Measurements from ENCODE around the gene SNCB. TPM values are rescaled to one million over a fixed set of nuclear protein-coding genes. Genes with fewer than 3 reads are reported as not detected.

Gene SNCB
- total and polyA plus RNA-seq, 7 experiments from 2014 or later: not detected

DNA sequence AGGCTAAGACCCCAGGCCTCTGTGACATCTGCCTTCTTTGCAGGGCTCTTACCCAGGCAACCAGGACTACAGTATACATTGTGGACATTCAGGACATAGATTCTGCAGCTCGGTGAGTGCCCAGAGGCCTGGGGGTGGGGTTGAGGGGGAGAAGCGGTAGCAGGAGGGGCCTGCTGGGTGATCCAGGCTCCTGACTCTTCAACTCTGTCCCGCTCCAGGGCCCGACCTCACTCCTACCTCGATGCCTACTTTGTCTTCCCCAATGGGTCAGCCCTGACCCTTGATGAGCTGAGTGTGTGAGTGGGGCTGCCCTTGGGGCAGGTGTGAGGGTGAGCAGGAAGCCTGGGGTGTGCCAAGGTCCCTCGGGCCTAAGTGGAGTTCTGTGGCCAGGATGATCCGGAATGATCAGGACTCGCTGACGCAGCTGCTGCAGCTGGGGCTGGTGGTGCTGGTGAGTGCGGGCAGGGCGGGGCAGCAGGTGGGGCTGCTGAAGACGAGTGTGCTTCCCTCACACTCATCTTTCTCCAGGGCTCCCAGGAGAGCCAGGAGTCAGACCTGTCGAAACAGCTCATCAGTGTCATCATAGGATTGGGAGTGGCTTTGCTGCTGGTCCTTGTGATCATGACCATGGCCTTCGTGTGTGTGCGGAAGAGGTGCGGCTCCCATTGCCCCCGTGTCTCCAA lies 40.2 kb downstream of the SNCB start:
- H3K27ac ChIP-seq (ENCODE audit: low read depth, low read length): no peak overlapping the region
- ChIA-PET CTCF (no interaction called here), POLR2A (no interaction called here)
- H3K36me3 ChIP-seq (ENCODE audit: control insufficient read depth in 2 of 3, insufficient read depth in 3 of 3, low read length in 3 of 3): no peaks in the 10 kb centered on the region
- H3K9me3 Mint-ChIP-seq: peaks cover 0 to 17% (median 5%) of the 10 kb centered on the region in 11 donors
- intact Hi-C loops (cut with micrococcal nuclease): no loop called here
- no peak for DNase-seq
- H3K4me3 Mint-ChIP-seq: no peak overlapping the region
- peaks cover 0 to 8% (median 0%) of the 10 kb centered on the region in 3 experiments for H3K9me3 ChIP-seq (ENCODE audit: control insufficient read depth in 2 of 3, low read length in 3 of 3)
- no peaks in the 10 kb centered on the region for H3K4me1 Mint-ChIP-seq
- H3K27ac Mint-ChIP-seq: no peak overlapping the region
- H3K27me3 ChIP-seq (ENCODE audit: control insufficient read depth in 2 of 2, insufficient read depth in 2 of 2, low read length in 2 of 2): no peaks in the 10 kb centered on the region
- H3K27me3 Mint-ChIP-seq: no peaks in the 10 kb centered on the region
- no peaks in the 10 kb centered on the region for H3K4me1 ChIP-seq (ENCODE audit: control insufficient read depth in 2 of 2, insufficient read depth in 2 of 2, low read length in 2 of 2)
- H3K4me3 ChIP-seq (ENCODE audit: low read length): no peak overlapping the region
- ATAC-seq: no peak
- H3K36me3 Mint-ChIP-seq: peaks cover 0 to 4% (median 4%) of the 10 kb centered on the region in 5 donors

DNA sequence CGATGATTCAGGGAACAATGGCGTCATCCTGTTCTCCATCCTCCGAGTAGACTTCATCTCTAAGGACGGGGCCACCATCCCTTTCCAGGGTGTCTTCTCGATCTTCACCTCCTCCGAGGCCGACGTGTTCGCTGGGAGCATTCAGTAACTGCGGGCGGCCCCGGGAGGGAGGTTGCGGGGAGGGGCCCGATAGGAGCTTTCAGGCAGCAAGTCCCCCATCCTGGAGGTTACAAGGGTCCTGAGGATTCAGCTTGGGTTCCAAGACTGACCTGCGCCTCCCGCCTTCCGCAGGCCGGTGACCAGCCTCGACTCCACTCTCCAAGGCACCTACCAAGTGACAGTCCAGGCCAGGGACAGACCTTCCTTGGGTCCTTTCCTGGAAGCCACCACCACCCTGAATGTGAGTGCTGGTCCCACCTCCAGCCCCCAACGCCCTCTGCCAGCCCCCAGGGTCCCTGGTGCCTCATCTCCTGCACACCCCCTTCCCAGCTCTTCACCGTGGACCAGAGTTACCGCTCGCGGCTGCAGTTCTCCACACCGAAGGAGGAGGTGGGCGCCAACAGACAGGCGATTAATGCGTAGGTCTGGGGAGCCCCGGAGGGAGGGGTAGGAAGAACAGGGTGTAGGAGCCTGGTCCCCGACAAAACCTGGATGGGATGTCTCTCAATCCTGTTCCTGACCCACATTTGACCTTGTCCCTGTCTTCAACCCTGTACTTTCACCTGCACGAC lies 41.1 kb downstream of the SNCB start:
- Mint-ChIP-seq H3K36me3 (peaks cover 0 to 4% (median 4%) of the 10 kb centered on the region in 5 donors), H3K4me3 (no peak overlapping the region), H3K27ac (no peak overlapping the region), H3K9me3 (peaks cover 0 to 21% (median 7%) of the 10 kb centered on the region in 11 donors), H3K4me1 (no peaks in the 10 kb centered on the region), H3K27me3 (no peaks in the 10 kb centered on the region)
- ChIA-PET CTCF (no interaction called here), POLR2A (no interaction called here)
- DNase-seq: no peak
- intact Hi-C loops (cut with micrococcal nuclease): no loop called here
- Histone ChIP-seq H3K27me3 (ENCODE audit: control insufficient read depth in 2 of 2, insufficient read depth in 2 of 2, low read length in 2 of 2) (no peaks in the 10 kb centered on the region), H3K36me3 (ENCODE audit: control insufficient read depth in 2 of 3, insufficient read depth in 3 of 3, low read length in 3 of 3) (no peaks in the 10 kb centered on the region), H3K4me1 (ENCODE audit: control insufficient read depth in 2 of 2, insufficient read depth in 2 of 2, low read length in 2 of 2) (no peaks in the 10 kb centered on the region), H3K4me3 (ENCODE audit: low read length) (no peak overlapping the region), H3K27ac (ENCODE audit: low read depth, low read length) (no peak overlapping the region), H3K9me3 (ENCODE audit: control insufficient read depth in 2 of 3, low read length in 3 of 3) (peaks cover 0 to 18% (median 0%) of the 10 kb centered on the region in 3 experiments)
- no peak for ATAC-seq

GRCh38 chr5:176588297-176588696 lies 42.0 kb downstream of the SNCB start:
- intact Hi-C loops (cut with micrococcal nuclease): no loop called here
- Histone ChIP-seq H3K36me3 (ENCODE audit: control insufficient read depth in 2 of 3, insufficient read depth in 3 of 3, low read length in 3 of 3) (no peaks in the 10 kb centered on the region), H3K27me3 (ENCODE audit: control insufficient read depth in 2 of 2, insufficient read depth in 2 of 2, low read length in 2 of 2) (no peaks in the 10 kb centered on the region), H3K27ac (ENCODE audit: low read depth, low read length) (no peak overlapping the region), H3K9me3 (ENCODE audit: control insufficient read depth in 2 of 3, low read length in 3 of 3) (peaks cover 0 to 22% (median 0%) of the 10 kb centered on the region in 3 experiments), H3K4me1 (ENCODE audit: control insufficient read depth in 2 of 2, insufficient read depth in 2 of 2, low read length in 2 of 2) (no peaks in the 10 kb centered on the region), H3K4me3 (ENCODE audit: low read length) (no peak overlapping the region)
- Mint-ChIP-seq H3K4me3 (no peak overlapping the region), H3K36me3 (peaks cover 0 to 4% (median 4%) of the 10 kb centered on the region in 5 donors), H3K27ac (no peak overlapping the region), H3K9me3 (peaks cover 0 to 30% (median 12%) of the 10 kb centered on the region in 11 donors), H3K27me3 (no peaks in the 10 kb centered on the region), H3K4me1 (no peaks in the 10 kb centered on the region)
- DNase-seq (no peak), ATAC-seq (peak; percentile 14)
- POLR2A ChIA-PET: no interaction called here
- CTCF ChIA-PET: no interaction called here

DNA sequence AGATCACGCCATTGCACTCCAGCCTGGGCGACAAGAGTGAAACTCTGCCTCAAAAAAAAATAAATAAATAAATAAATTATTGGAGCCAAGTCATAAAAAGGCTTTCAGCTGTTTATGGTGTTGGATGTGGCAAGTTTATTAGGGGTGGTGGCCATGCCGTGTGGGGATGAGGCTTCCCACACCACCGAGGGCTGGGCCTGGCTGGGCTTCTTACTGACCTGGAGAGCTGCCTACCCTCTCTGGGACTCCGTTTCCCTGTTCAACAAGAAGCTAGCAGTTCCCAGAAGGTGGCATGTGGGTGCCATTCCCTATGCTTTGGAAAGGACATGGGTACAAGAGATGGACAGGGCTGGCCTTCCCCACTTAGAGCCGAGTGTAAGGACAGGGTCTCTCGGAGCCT lies 42.9 kb downstream of the SNCB start:
- ATAC-seq: no peak
- Mint-ChIP-seq H3K4me1 (no peaks in the 10 kb centered on the region), H3K4me3 (no peak overlapping the region), H3K27ac (no peak overlapping the region), H3K27me3 (no peaks in the 10 kb centered on the region), H3K36me3 (peaks cover 0 to 4% (median 4%) of the 10 kb centered on the region in 5 donors), H3K9me3 (peaks cover 0 to 32% (median 12%) of the 10 kb centered on the region in 11 donors)
- Histone ChIP-seq H3K4me3 (ENCODE audit: low read length) (no peak overlapping the region), H3K27ac (ENCODE audit: low read depth, low read length) (no peak overlapping the region), H3K4me1 (ENCODE audit: control insufficient read depth in 2 of 2, insufficient read depth in 2 of 2, low read length in 2 of 2) (no peaks in the 10 kb centered on the region), H3K36me3 (ENCODE audit: control insufficient read depth in 2 of 3, insufficient read depth in 3 of 3, low read length in 3 of 3) (no peaks in the 10 kb centered on the region), H3K9me3 (ENCODE audit: control insufficient read depth in 2 of 3, low read length in 3 of 3) (peaks cover 0 to 22% (median 0%) of the 10 kb centered on the region in 3 experiments), H3K27me3 (ENCODE audit: control insufficient read depth in 2 of 2, insufficient read depth in 2 of 2, low read length in 2 of 2) (no peaks in the 10 kb centered on the region)
- ChIA-PET POLR2A (interaction anchor here (0.6 kb wide), 1 partner anchor 895 kb away, joined by 3 read pairs; no protein-coding TSS in a partner anchor), CTCF (interaction anchor here (0.6 to 1.0 kb wide), 2 partner anchors 9 to 12 kb away, joined by 3 read pairs; no protein-coding TSS in a partner anchor)
- intact Hi-C loops (cut with micrococcal nuclease): no loop called here
- DNase-seq: no peak

GRCh38 chr5:176583076-176583475 lies 47.3 kb downstream of the SNCB start:
- ChIA-PET CTCF (no interaction called here), POLR2A (no interaction called here)
- intact Hi-C loops (cut with micrococcal nuclease): no loop called here
- no peaks in the 10 kb centered on the region for H3K4me1 Mint-ChIP-seq
- Histone ChIP-seq H3K36me3 (ENCODE audit: control insufficient read depth in 2 of 3, insufficient read depth in 3 of 3, low read length in 3 of 3) (no peaks in the 10 kb centered on the region), H3K4me3 (ENCODE audit: low read length) (no peak overlapping the region), H3K27me3 (ENCODE audit: control insufficient read depth in 2 of 2, insufficient read depth in 2 of 2, low read length in 2 of 2) (no peaks in the 10 kb centered on the region), H3K4me1 (ENCODE audit: control insufficient read depth in 2 of 2, insufficient read depth in 2 of 2, low read length in 2 of 2) (no peaks in the 10 kb centered on the region), H3K27ac (ENCODE audit: low read depth, low read length) (no peak overlapping the region), H3K9me3 (ENCODE audit: control insufficient read depth in 2 of 3, low read length in 3 of 3) (peaks cover 0 to 22% (median 0%) of the 10 kb centered on the region in 3 experiments)
- DNase-seq (no peak), ATAC-seq (no peak)
- H3K27me3 Mint-ChIP-seq: no peaks in the 10 kb centered on the region
- no peak overlapping the region for H3K27ac Mint-ChIP-seq
- peaks cover 0 to 32% (median 7%) of the 10 kb centered on the region in 11 donors for H3K9me3 Mint-ChIP-seq
- peaks cover 0 to 4% (median 0%) of the 10 kb centered on the region in 5 donors for H3K36me3 Mint-ChIP-seq
- no peak overlapping the region for H3K4me3 Mint-ChIP-seq

GRCh38 chr5:176581361-176581760 lies 49.0 kb downstream of the SNCB start:
- no peak overlapping the region for H3K4me3 ChIP-seq (ENCODE audit: low read length)
- ATAC-seq (no peak), DNase-seq (no peak)
- intact Hi-C loops (cut with micrococcal nuclease): no loop called here
- H3K36me3 ChIP-seq (ENCODE audit: control insufficient read depth in 2 of 3, insufficient read depth in 3 of 3, low read length in 3 of 3): no peaks in the 10 kb centered on the region
- Mint-ChIP-seq H3K4me1 (no peaks in the 10 kb centered on the region), H3K4me3 (no peak overlapping the region), H3K27ac (no peak overlapping the region), H3K27me3 (no peaks in the 10 kb centered on the region), H3K9me3 (peaks cover 0 to 26% (median 6%) of the 10 kb centered on the region in 11 donors), H3K36me3 (peaks cover 0 to 4% (median 0%) of the 10 kb centered on the region in 5 donors)
- H3K27me3 ChIP-seq (ENCODE audit: control insufficient read depth in 2 of 2, insufficient read depth in 2 of 2, low read length in 2 of 2): no peaks in the 10 kb centered on the region
- H3K9me3 ChIP-seq (ENCODE audit: control insufficient read depth in 2 of 3, low read length in 3 of 3): peaks cover 0 to 22% (median 0%) of the 10 kb centered on the region in 3 experiments
- CTCF ChIA-PET: no interaction called here
- POLR2A ChIA-PET: no interaction called here
- H3K27ac ChIP-seq (ENCODE audit: low read depth, low read length): no peak overlapping the region
- no peaks in the 10 kb centered on the region for H3K4me1 ChIP-seq (ENCODE audit: control insufficient read depth in 2 of 2, insufficient read depth in 2 of 2, low read length in 2 of 2)

All from naive thymus-derived CD4-positive, alpha-beta T cell (primary cell).